ENCODE measurements around the gene CCL25. TPM values are rescaled to one million over a fixed set of nuclear protein-coding genes. Genes with fewer than 3 reads are reported as not detected.

CCL25 gene
- total RNA-seq, 1 experiment from 2014 or later, result not detected

DNA sequence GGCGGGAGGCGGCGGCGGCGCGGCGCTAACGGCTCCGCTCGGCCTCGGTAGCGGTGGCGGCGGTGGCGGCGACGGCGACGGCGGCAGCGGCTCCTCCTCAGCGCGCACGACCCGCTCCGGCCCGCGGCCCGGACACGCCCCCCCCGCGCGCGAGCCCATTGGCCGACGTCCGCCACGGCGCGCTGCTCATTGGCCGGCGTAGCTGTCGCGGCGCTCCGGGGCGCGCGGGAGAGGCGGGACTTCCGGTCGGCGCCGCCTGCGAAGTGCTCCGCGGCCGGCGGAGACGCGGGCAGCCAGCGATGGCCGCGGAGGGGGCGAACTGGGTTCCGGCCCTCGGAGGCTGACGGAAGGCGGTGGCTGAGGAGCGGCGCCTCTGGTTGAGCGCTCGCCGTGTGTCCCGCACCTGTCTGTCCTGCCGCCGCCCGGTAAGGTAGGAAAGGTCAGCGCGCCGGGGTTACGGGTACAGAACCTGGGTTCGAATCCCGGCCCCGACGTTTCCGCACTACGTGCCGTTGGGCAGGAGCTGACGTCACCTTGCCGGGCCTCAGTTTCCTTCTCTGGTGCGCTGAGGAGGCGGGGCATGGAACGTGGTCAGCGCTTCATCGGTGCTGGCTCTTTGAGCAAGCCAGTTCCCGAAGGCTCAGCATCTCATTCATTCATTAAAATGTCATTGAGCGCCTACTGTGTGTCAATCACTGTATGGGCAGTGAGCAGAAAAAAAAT is 46.9 kb upstream of the CCL25 start, which contains the start of gene ELAVL1:
TSS of gene ELAVL1 (minus strand) at position 108 of the 723 bp plus-strand sequence. CDS start 13,826 bp downstream, outside the sequence.
- CTCF ChIA-PET, result interaction anchor here (1.0 to 4.2 kb wide), 3 partner anchors 34 to 61 kb away, joined by 3 to 16 read pairs (median 8); partner anchors contain the start of gene TIMM44

DNA sequence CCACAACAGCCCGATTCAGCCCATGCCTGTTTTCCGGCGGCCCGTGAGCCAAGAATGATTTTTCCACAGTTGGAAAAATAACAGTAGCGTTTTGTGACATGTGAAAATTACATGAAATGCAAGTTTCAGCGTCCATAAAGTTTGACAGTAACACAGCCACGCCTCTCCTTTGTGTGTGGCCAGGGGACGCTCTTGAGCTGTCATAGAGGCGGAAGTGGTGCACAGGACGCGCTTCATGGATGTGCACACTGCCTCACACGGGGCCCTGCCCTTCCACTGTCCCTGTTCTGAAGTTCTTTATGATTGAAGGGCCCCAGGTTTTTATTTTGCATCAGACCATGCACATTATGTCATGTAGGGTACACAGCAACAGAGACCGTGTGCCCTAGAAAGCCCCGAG is 34.8 kb upstream of the CCL25 start:
- DNase-seq (ENCODE audit: unreplicated experiment), result no peak
- no peak overlapping the region for H3K27ac Mint-ChIP-seq (ENCODE audit: low read depth, unreplicated experiment)
- ChIA-PET CTCF (no interaction called here), POLR2A (no interaction called here)
- BruUV-seq (replicated peaks), result no TSS peak
- no peaks in the 10 kb centered on the region for H3K27me3 Mint-ChIP-seq (ENCODE audit: insufficient read depth, unreplicated experiment)
- no peak for TF ChIP-seq CTCF (IDR thresholded peaks at IDR 0.05; ENCODE audit: unreplicated experiment)
- H3K9me3 Mint-ChIP-seq (ENCODE audit: unreplicated experiment), result no peaks in the 10 kb centered on the region
- H3K36me3 Mint-ChIP-seq (ENCODE audit: insufficient read depth, unreplicated experiment), result no peaks in the 10 kb centered on the region
- intact Hi-C loops (cut with micrococcal nuclease), result no loop called here
- H3K4me1 Mint-ChIP-seq (ENCODE audit: insufficient read depth, unreplicated experiment), result no peaks in the 10 kb centered on the region
- no peak overlapping the region for H3K4me3 Mint-ChIP-seq (ENCODE audit: unreplicated experiment)

More for the DNA sequence above, 46.9 kb upstream of the CCL25 start, which contains the start of gene ELAVL1:
- peak within 1 kb of the TSS; percentile 95 for H3K4me3 Mint-ChIP-seq (ENCODE audit: unreplicated experiment)
- no peaks in the 10 kb centered on the region for H3K9me3 Mint-ChIP-seq (ENCODE audit: unreplicated experiment)
- H3K27me3 Mint-ChIP-seq (ENCODE audit: insufficient read depth, unreplicated experiment), result no peaks in the 10 kb centered on the region
- H3K36me3 Mint-ChIP-seq (ENCODE audit: insufficient read depth, unreplicated experiment), result peaks cover 24% of the 10 kb centered on the region
- POLR2A ChIA-PET, result interaction anchor here (0.6 to 6.4 kb wide), 12 partner anchors 11 to 264 kb away, joined by 3 to 82 read pairs (median 4); partner anchors contain the start of gene TIMM44
- intact Hi-C loops (cut with micrococcal nuclease), result loop anchor here (10.0 kb wide), 1 partner anchor 151 kb away; no protein-coding TSS in a partner anchor
- BruUV-seq (replicated peaks), result TSS peak; percentile 80
- no peak for TF ChIP-seq CTCF (IDR thresholded peaks at IDR 0.05; ENCODE audit: unreplicated experiment)
- H3K27ac Mint-ChIP-seq (ENCODE audit: low read depth, unreplicated experiment), result peak within 1 kb of the TSS; percentile 71
- peak; percentile 88 for DNase-seq (ENCODE audit: unreplicated experiment)
- peaks cover 19% of the 10 kb centered on the region for H3K4me1 Mint-ChIP-seq (ENCODE audit: insufficient read depth, unreplicated experiment)

DNA sequence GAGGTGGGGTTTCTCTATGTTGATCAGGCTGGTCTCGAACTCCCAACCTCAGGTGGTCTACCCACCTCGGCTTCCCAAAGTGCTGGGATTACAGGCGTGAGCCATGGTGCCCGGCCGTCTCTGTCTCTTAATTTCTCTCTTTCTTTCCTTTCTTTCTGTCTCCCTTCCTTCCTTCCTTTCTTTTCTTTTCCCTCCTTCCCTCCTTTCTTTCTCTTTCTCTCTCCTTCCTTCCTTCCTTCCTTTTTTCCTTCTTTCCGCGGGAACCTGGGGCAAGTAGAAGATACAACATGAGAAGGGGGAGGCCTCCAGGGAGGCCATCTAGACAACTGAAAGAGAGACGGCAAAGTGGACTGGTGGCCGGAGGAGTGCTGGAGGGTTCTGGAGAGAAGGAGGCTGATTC is 31.9 kb upstream of the CCL25 start:
- Mint-ChIP-seq H3K9me3 (ENCODE audit: unreplicated experiment) (no peaks in the 10 kb centered on the region), H3K4me3 (ENCODE audit: unreplicated experiment) (no peak overlapping the region), H3K36me3 (ENCODE audit: insufficient read depth, unreplicated experiment) (no peaks in the 10 kb centered on the region), H3K4me1 (ENCODE audit: insufficient read depth, unreplicated experiment) (no peaks in the 10 kb centered on the region), H3K27ac (ENCODE audit: low read depth, unreplicated experiment) (no peak overlapping the region), H3K27me3 (ENCODE audit: insufficient read depth, unreplicated experiment) (no peaks in the 10 kb centered on the region)
- intact Hi-C loops (cut with micrococcal nuclease), result no loop called here
- ChIA-PET CTCF (no interaction called here), POLR2A (no interaction called here)
- no peak for DNase-seq (ENCODE audit: unreplicated experiment)
- no TSS peak for BruUV-seq (replicated peaks)
- no peak for TF ChIP-seq CTCF (IDR thresholded peaks at IDR 0.05; ENCODE audit: unreplicated experiment)

- no peak overlapping the region for H3K4me3 Mint-ChIP-seq (ENCODE audit: unreplicated experiment)
- no peaks in the 10 kb centered on the region for H3K4me1 Mint-ChIP-seq (ENCODE audit: insufficient read depth, unreplicated experiment)
- no peaks in the 10 kb centered on the region for H3K27me3 Mint-ChIP-seq (ENCODE audit: insufficient read depth, unreplicated experiment)
- TF ChIP-seq CTCF (IDR thresholded peaks at IDR 0.05; ENCODE audit: unreplicated experiment), result no peak
- CTCF ChIA-PET, result no interaction called here
- no peaks in the 10 kb centered on the region for H3K9me3 Mint-ChIP-seq (ENCODE audit: unreplicated experiment)
- intact Hi-C loops (cut with micrococcal nuclease), result no loop called here
- no peak overlapping the region for H3K27ac Mint-ChIP-seq (ENCODE audit: low read depth, unreplicated experiment)
- no peak for DNase-seq (ENCODE audit: unreplicated experiment)
- H3K36me3 Mint-ChIP-seq (ENCODE audit: insufficient read depth, unreplicated experiment), result no peaks in the 10 kb centered on the region
- POLR2A ChIA-PET, result interaction anchor here (0.7 kb wide), 1 partner anchor 508 kb away, joined by 3 read pairs; no protein-coding TSS in a partner anchor
- BruUV-seq (replicated peaks), result no TSS peak
Observed at GRCh38 chr19:8021374-8021773, 31.2 kb upstream of the CCL25 start.
